GM12891 (cell line): ENCODE data around the gene FBXO31.

Experiments
- DNase-seq: peaks from one replicate; pipeline ENCODE4 v3.0.0; 2011; ENCODE audit warnings: low spot score; ENCODE audit not compliant: insufficient read length
- FAIRE-seq: peaks from 2 replicates; lab custom pipeline; 2011; peaks lifted over from hg19 to GRCh38; lab: Jason Lieb, UNC
- PAX5 ChIP-seq: IDR thresholded peaks from 2 replicates; pipeline ENCODE4 v1.6.1; 2011; ENCODE audit warnings: low read length, moderate library complexity, mild to moderate bottlenecking; ENCODE audit not compliant: insufficient read depth, severe bottlenecking
- POLR2A ChIP-seq: IDR thresholded peaks from 2 replicates; pipeline ENCODE4 v1.6.1; 2011; ENCODE audit warnings: low read depth, low read length, control low read depth
- POLR2AphosphoS5 ChIP-seq: IDR thresholded peaks from 2 replicates; pipeline ENCODE4 v1.6.1; 2011; ENCODE audit warnings: low read depth, low read length, control low read depth
- POU2F2 ChIP-seq: IDR thresholded peaks from 2 replicates; pipeline ENCODE4 v1.6.1; 2011; ENCODE audit warnings: low read depth, mild to moderate bottlenecking, control low read depth, low read length, moderate library complexity
- SPI1 ChIP-seq: IDR thresholded peaks from 2 replicates; pipeline ENCODE4 v1.6.1; 2011; ENCODE audit warnings: low read depth, low read length, control low read depth
- TAF1 ChIP-seq: IDR thresholded peaks from 2 replicates; pipeline ENCODE4 v1.6.1; 2011; ENCODE audit warnings: low read depth, low read length, control low read depth

The FBXO31 gene

DNA sequence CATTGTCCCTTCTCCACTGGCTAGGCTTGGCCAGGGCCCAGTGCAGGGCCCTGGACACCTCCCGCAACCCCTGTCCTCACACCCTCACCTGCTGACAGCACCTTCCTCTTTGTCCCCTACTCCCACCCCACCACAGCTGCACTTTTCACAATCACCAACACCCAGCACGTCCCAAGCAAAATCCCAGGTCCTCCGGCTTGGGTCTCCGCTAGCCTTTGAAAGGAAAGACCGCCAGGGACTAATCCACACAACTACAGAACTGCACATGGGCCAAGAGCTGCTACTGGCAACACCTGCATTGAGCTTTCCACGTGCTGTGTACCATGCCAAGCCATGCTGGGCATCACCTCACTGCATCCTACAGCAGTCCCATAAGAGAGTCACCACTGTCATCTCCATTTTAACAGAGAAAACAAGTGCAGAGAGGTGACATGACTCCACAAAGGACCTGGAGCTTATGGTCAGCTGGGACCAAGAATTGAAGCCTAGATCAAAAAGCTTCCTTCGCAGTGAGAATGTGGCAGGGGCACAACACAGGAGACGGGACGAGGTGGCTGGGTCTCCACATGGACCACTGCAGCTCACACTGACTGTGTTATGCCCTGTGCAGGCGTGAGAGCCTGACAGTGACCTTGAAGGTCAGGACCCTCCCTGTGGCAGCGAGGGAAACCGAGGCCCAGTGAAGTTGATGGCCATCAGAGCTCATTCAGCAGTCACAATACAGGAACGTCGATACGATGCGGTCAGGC is 22.5 kb downstream of the FBXO31 start:
- TF ChIP-seq PAX5: no peak
- no peak for TF ChIP-seq POLR2A
- TF ChIP-seq POU2F2: no peak
- TF ChIP-seq POLR2AphosphoS5: no peak
- no peak for TF ChIP-seq SPI1
- TF ChIP-seq TAF1: no peak
- no peak for DNase-seq
- no peak for FAIRE-seq

DNA sequence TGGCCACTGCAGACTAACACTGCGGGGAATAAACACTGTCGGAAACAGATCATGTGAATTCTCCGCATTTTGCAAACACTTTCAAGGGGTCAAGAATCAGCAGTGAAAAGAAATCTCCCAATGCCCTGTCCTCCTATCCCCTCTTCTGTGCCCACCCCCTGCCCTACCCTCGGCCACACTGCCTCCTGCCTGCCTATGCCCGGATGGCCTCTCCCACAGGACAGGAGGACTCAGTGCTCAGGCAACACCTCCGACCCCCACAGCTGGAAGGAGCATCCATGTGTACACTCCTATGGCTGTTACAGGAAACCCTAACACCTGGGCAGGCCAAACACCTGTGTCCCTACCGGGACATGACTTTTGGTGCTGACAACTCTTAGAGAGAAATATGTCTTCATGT is 24.5 kb downstream of the FBXO31 start:
- no peak for TF ChIP-seq TAF1
- no peak for TF ChIP-seq POLR2AphosphoS5
- no peak for TF ChIP-seq PAX5
- TF ChIP-seq POU2F2: no peak
- TF ChIP-seq POLR2A: no peak
- TF ChIP-seq SPI1: no peak
- no peak for DNase-seq
- no peak for FAIRE-seq

DNA sequence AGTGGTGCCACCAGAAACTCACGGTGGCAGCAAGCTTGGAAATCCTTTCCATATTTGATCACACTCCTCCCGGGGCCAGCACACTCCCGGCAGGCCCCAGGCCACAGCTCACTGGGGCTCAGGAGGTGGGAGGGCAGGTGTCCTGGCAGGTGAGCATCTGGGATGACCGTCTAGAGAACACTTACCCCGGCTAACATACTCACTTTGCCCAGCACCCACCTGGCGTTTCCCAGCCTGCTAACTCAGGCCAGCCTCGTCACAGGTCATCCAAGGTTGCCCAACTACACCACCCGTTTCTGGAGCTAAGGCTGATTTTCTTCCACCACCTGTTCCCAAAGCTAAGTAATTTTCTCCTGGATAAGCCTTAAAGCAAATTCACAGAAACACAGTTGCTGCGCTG is 24.9 kb downstream of the FBXO31 start:
- DNase-seq: no peak
- FAIRE-seq: no peak
- no peak for TF ChIP-seq TAF1
- TF ChIP-seq POLR2AphosphoS5: no peak
- no peak for TF ChIP-seq POLR2A
- TF ChIP-seq PAX5: no peak
- no peak for TF ChIP-seq SPI1
- no peak for TF ChIP-seq POU2F2

DNA sequence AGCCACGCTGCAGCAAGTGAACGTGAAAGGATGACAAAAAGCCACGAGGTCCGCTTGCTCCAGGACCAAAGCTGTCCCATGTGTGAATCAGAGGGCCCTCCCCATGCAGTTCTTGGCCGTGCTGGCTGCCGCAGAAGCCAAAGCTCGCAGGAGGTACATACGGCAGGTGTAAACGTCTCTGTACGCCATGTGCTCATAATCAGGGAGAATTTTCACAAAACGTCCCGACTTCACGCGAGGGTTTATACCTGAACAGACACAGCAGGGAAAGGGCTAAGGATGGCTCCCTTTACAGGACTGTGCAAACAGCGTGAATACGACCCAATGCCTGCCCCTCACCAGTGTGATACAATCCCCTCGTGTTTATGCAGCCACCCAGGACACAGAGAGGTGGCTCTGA is 25.3 kb downstream of the FBXO31 start:
- no peak for FAIRE-seq

GRCh38 chr16:87356491-87356853 is 27.1 kb downstream of the FBXO31 start:
- FAIRE-seq: no peak
- TF ChIP-seq PAX5 (no peak), SPI1 (no peak), POLR2A (no peak), TAF1 (no peak), POU2F2 (no peak), POLR2AphosphoS5 (no peak)
- DNase-seq: no peak

More for the DNA sequence above, 25.3 kb downstream of the FBXO31 start:
- DNase-seq: no peak
- TF ChIP-seq PAX5 (no peak), TAF1 (no peak), POU2F2 (no peak), POLR2A (no peak), POLR2AphosphoS5 (no peak), SPI1 (no peak)

DNA sequence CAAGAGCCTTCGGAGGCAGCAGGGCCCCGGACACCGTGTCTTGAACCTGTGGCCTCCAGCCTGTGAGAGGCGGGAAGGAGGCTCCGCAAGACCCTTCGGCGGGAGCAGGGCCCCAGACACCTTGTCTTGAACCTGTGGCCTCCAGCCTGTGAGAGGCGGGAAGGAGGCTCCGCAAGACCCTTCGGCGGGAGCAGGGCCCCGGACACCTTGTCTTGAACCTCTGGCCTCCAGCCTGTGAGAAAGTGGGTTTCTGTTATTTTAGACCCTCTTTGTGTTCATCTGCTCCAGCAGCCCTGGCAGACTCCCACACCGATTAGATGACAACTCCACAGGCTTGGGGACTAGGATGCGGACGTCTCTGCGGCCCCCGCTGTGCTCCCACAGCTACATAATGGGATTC is 30.0 kb downstream of the FBXO31 start:
- DNase-seq (no peak), FAIRE-seq (no peak)
- no peak for TF ChIP-seq POLR2AphosphoS5
- TF ChIP-seq PAX5: no peak
- no peak for TF ChIP-seq TAF1
- TF ChIP-seq POU2F2: no peak
- TF ChIP-seq SPI1: no peak
- no peak for TF ChIP-seq POLR2A

DNA sequence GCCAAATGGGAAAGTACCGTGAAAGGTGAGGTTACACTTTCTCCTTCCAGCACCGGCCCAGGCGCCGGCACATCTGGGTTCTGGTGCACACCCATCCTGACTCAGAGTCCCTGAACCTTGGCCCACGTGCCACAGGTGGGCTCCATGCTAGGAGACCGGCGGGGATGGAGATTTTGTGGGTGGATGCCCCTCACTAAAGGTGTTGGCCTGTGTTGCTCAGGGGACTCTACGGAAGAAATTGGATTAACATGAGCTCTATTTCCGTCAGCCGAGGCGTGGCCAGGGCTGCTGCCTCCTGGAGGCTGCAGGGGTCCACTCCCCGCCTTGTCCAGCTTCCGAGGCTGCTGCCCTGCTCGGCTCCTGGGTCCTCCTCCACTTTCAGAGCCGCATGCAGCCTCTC is 30.8 kb downstream of the FBXO31 start:
- TF ChIP-seq POU2F2 (no peak), SPI1 (no peak), PAX5 (no peak), POLR2AphosphoS5 (no peak), POLR2A (no peak), TAF1 (no peak)
- FAIRE-seq (no peak), DNase-seq (no peak)

- FAIRE-seq (no peak), DNase-seq (no peak)
- TF ChIP-seq TAF1 (no peak), POLR2A (no peak), POU2F2 (no peak), PAX5 (no peak), POLR2AphosphoS5 (no peak), SPI1 (no peak)
Measured at GRCh38 chr16:87351320-87351698, 32.3 kb downstream of the FBXO31 start.

- DNase-seq (no peak), FAIRE-seq (no peak)
- TF ChIP-seq SPI1: no peak
- TF ChIP-seq TAF1: no peak
- no peak for TF ChIP-seq PAX5
- TF ChIP-seq POU2F2: no peak
- no peak for TF ChIP-seq POLR2AphosphoS5
- TF ChIP-seq POLR2A: no peak
Measured at GRCh38 chr16:87350681-87351319, 32.8 kb downstream of the FBXO31 start.
